ENCODE data around the gene UBQLN3. TPM values are rescaled to one million over a fixed set of nuclear protein-coding genes. Genes with fewer than 3 reads are reported as not detected.
A peak's percentile ranks its signal among the peaks of the same experiment; 100 is the strongest.

UBQLN3 gene
- total RNA-seq, 1 experiment from 2014 or later = not detected

DNA sequence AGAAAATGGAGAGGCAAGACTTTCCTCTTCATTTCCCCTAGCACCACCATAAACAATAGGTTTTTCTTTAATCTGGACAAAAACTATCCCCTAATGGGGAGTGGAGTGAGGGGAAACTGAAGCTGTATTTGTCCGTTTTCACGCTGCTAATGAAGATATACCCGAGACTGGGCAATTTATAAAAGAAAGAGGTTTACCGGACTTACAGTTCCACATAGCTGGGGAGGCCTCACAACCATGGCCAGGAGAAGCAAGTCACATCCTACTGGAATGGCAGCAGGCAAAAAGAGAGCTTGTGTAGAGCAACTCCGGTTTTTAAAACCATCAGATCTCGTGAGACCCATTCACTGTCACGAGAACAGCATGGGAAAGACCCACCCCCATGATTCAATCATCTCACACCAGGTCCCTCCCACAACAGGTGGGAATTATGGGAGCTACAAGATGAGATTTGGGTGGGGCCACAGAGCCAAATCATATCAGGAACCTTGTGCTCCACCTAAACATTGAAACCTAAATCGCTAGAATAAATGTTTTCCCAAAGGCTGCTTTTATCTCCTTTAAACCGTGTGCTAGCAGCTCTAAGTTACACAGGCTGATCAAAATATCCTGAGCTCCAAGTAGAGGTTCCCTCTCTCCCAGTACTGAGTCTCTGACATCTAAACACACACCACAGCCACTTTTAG, 4.3 kb downstream of the UBQLN3 start:
- DNase-seq (ENCODE audit: low spot score) = peak; percentile 39

DNA sequence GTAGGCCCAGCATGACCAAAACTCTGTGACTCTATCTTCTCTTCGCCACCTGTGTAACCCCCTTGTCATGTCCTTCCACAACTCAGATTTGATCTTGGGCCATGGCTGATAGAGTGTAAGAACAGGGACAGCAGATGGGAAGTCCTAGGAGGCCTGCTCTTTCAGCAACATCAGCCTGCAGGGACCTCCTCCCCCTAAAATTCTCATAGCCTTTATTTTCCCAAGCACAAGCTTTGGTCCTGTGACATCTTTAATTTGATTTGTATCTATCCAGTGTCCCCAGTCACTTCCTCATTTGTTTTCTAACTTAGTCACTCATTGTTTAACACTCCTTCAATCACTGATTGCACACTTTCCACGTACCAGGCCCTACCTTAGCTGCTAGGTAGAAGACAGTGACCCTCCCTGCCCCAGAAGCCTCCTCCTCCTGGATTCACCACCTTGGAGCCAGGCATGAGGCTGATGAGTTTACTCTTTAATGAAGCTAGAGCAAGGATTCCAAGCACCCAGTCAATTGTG, 5.3 kb downstream of the UBQLN3 start:
- no peak for DNase-seq (ENCODE audit: low spot score)

DNA sequence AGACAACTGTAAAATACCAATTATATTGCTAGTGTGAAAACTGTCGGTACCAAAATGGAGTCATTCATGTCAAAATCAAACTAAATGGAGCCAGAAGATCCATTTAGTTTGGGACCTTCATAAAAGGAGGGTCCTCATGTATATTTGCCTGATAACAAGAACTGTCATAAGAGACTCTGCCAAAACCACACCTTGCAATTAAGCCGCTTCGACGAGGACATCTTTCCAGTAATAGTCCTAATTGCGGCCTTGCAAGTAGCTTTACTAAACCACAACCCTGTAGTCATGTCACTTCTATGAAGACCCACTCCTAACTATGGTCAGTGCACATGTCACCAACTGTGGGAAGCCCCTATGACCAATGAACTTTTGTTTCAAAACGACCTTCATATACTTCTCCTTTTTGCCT, 9.4 kb downstream of the UBQLN3 start:
- DNase-seq (ENCODE audit: low spot score) = no peak

DNA sequence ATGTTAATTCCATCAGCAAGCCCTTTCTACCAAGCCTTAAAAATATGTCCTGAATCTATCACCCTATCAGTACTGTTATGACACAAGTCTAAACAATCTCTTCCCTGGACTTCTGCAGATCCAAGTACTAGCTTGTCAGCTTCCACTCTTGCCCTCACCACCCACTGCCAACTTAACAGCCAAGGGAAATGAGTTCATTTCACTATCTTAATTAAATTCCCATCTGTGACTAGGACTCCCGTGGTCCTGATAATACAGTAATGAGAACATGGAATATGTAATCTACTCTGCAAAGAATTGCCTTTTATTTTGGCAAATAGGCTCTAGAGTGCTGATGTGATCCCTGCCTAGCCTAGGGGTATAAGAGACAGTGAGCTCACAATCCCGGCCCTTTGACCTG, 10.1 kb downstream of the UBQLN3 start:
- DNase-seq (ENCODE audit: low spot score) = no peak

DNA sequence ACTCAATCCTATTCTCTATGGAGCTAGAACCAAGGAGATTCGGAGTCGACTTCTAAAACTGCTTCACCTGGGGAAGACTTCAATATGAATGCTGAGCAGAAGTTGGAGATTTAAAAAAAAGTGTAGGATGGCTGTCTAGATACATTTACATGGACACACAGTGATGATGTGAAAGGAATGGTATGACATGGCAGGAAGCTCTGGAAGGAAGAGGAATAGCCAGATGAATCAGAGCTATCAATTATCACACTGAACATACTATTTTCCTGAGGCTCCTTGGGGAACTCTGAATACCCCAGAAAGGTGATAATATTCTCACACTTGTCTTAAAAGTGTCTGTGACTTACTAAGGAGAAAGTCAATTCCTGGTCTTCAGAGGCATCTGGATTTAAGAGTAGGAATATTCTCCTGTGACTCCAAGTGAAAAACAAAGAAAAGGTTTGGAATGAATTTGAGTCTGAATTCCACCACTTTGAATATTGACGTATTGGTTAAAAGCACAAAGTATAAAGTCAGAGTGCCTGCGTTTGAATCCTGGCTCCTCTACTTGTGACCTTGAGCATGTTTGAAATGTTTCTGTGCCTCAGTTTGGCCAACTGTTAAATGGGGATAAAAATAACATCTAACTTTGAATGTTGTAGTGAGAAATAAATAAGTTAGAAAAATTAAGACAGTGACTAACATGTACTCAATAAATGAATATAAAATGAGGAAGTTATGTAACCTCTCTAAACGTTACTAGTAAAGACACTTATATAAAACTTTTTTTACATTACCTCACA, 20.0 kb downstream of the UBQLN3 start:
- no peak for DNase-seq (ENCODE audit: low spot score)

DNA sequence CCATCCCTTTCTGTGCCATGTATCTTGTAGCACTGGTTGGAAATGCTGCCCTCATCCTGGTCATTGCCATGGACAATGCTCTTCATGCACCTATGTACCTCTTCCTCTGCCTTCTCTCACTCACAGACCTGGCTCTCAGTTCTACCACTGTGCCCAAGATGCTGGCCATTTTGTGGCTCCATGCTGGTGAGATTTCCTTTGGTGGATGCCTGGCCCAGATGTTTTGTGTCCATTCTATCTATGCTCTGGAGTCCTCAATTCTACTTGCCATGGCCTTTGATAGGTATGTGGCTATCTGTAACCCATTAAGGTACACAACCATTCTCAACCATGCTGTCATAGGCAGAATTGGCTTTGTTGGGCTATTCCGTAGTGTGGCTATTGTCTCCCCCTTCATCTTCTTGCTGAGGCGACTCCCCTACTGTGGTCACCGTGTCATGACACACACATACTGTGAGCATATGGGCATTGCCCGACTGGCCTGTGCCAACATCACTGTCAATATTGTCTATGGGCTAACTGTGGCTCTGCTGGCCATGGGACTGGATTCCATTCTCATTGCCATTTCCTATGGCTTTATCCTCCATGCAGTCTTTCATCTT, 20.9 kb downstream of the UBQLN3 start:
- DNase-seq (ENCODE audit: low spot score) = no peak

DNA sequence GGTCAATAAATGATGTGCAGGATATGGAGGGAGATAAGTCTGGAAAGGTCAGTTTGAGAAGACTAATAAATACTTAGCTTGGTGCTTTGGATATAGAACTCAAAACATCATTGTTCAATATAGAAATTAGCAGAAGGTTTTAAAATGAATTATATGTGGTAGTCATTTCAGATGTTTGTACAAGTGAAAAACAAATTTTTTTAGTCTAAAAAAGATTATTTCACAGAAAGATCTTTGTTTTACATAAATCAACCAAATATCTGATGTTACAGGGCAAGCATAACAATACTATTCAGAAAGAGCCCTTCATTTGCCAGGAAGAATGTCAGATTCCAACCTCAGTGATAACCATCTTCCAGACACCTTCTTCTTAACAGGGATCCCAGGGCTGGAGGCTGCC, 21.4 kb downstream of the UBQLN3 start, which contains the start of gene OR52D1:
TSS of gene OR52D1 (plus strand) at position 301 of the 400 bp plus-strand sequence. CDS start at position 323, 22 bp downstream.
- no peak for DNase-seq (ENCODE audit: low spot score)

DNA sequence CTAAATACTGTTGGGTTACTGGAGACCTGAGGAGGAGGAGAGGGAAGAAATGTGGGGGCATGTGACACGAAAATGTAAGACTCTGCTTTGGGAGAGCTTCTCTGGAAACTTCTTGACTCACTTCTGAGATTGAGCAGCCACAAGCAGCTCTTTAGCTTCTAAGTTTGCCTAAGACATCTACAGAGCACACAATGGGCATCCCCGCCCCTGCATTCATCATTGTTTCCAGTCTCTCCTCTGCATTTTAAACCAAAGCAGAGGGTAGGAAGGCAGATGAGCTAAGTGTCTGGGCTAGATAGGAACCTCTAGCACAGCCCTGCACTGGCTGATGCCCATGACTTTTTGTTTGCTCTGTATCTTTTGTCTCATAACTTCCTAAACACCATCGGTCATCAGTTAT, 23.3 kb downstream of the UBQLN3 start:
- no peak for DNase-seq (ENCODE audit: low spot score)

DNA sequence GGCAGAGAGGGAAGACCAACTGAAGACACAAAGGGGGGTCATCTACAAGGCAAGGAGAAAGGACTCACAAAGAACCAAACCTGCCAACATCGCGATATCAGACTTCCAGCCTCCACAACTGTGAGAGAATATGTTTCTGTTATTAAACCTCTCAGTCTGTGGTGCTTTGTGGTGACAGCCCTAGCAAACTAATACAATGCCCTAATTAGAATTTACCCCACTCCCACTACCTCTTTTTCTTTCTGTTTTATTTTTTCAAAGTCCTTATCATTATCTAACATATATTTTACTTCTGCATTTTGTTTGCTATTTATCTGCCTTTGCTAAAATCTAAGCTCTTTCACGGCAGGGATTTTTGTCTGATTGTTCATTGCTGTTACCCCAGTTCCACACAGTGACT, 23.8 kb downstream of the UBQLN3 start:
- no peak for DNase-seq (ENCODE audit: low spot score)

DNA sequence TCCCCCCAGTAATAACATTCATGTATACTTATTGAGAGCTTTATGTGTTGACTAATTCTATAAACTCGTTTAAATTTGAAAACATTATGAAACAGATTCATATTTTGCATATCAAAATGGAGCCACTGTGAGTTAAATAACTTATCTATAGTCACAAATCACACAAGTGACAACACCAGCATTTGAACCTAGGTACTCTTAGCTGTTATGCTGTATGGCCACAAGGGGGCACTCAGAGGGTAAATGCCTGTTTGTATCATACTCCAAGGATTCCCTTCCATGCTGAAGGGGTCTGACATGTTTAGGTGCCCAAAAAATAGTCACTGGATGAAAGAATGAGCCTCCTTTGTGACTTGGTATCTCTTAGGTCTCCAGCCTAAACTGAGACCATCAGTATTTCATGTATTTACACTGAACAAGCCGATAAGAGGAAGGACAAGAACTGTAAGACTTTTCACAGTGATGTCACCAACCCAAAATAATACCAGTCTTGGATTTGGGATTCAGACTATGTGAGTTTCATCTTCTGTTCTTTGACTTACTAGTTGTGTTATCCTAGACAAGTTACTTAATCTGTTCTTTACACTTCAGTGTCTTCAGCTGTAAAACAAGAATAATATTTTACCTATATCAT, 33.5 kb downstream of the UBQLN3 start:
- peak; percentile 40 for DNase-seq (ENCODE audit: low spot score)

DNA sequence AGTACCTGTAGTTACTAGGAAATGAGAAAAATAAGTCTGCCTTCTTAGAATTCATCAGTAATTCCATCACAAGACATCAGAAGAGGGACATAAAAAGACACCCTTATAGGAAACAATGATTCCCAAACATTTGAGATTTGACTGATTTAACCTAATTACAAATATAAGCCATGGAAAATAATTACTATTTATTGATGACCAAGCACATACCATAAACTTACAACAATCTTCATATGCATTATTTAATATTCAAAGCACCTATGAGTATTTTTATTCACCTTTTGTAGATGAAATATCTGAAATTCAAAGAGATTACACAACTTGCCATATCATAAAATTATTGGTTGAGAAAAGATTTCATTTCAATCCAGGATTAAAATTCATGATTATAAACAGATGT, 35.8 kb downstream of the UBQLN3 start:
- no peak for DNase-seq (ENCODE audit: low spot score)

DNA sequence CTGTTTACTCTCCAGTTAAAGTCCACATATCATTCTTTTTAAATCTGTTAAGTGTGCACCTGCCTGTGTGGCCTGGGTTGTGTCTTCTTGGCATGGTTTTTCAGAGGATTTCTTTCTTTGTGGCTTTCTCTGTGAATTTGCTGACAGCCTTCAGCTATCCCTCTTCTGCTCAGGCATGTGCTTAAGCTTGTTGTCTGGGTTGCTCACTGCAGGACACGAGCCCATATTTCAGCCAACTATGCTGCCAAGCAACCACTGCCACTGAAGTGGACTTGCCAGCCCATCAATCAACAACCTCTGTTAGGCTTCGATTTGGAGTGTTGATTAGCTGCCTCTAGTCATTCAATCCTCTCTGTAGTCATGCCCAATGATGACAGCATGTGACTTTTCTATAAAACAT, 42.2 kb downstream of the UBQLN3 start:
- DNase-seq (ENCODE audit: low spot score) = no peak

DNA sequence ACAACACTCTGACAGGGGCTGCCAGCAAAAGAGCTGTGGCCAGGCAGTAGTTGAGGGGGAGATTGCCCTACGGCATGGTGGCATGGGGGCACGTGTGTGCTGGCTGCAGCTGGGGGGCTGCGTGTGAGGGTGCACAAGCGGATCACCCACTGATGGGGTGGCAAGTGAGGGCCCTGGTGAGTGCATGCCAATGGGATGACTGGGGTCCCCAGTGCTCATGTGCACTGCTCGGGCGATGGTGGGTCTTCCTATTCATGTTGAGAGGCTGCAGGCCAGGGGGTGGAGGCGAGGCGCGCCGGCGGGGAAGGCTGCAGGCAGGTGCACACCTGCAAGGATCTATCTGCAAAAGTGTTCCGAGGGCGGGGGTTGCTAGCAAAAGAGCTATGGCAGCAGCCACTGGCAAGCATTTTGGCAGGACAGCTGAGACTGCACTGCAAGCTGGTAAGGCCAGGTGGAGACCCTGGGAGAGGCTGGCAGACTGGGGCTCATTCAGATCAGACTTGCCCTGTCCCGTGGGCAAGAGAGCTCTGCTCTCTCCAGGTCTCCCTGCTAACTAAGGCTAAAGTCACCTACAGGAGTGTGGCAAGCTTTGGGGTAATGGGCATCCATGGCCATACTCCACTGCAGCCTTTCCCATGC, 48.7 kb downstream of the UBQLN3 start:
- DNase-seq (ENCODE audit: low spot score) = no peak

Other genes with a start within 250 kb of the UBQLN3 start
- 28.6 and 32.7 TPM in 2 replicates for gene HBE1, start 240.0 kb downstream of the UBQLN3 start, total RNA-seq (2014; rRNA removed; shearing (Covaris generic))
- gene OR51B4, start 208.0 kb downstream of the UBQLN3 start, total RNA-seq (2014; rRNA removed; shearing (Covaris generic)) = 1.1 and 6.9 TPM in 2 replicates
- not detected in 2 replicates for gene OR51B2, start 185.7 kb downstream of the UBQLN3 start, total RNA-seq (2014; rRNA removed; shearing (Covaris generic))
- gene OR51B5, start 166.4 kb downstream of the UBQLN3 start, total RNA-seq (2014; rRNA removed; shearing (Covaris generic)) = 28.2 and 31.4 TPM in 2 replicates
- not detected in 2 replicates for gene OR51B6, start 158.4 kb downstream of the UBQLN3 start, total RNA-seq (2014; rRNA removed; shearing (Covaris generic))
- not detected in 2 replicates for gene OR51M1, start 126.1 kb downstream of the UBQLN3 start, total RNA-seq (2014; rRNA removed; shearing (Covaris generic))
- gene OR51Q1, start 87.8 kb downstream of the UBQLN3 start, total RNA-seq (2014; rRNA removed; shearing (Covaris generic)) = not detected in 2 replicates
- gene OR51I1, start 68.4 kb downstream of the UBQLN3 start, total RNA-seq (2014; rRNA removed; shearing (Covaris generic)) = 0.45 TPM in 1 of 2 replicates, not detected in the other
- not detected in 2 replicates for gene OR51I2, start 60.6 kb downstream of the UBQLN3 start, total RNA-seq (2014; rRNA removed; shearing (Covaris generic))
- gene OR52D1, start 21.3 kb downstream of the UBQLN3 start, total RNA-seq (2014; rRNA removed; shearing (Covaris generic)) = not detected in 2 replicates
- not detected in 2 replicates for gene UBQLNL, start 6.7 kb upstream of the UBQLN3 start, total RNA-seq (2014; rRNA removed; shearing (Covaris generic))
- not detected in 2 replicates for gene OR52H1, start 38.6 kb upstream of the UBQLN3 start, total RNA-seq (2014; rRNA removed; shearing (Covaris generic))
- gene OR52B6, start 70.9 kb upstream of the UBQLN3 start, total RNA-seq (2014; rRNA removed; shearing (Covaris generic)) = not detected in 2 replicates
- gene TRIM6, start 86.7 kb upstream of the UBQLN3 start, total RNA-seq (2014; rRNA removed; shearing (Covaris generic)) = 6.4 and 11.2 TPM in 2 replicates
- gene TRIM34, start 115.0 kb upstream of the UBQLN3 start, total RNA-seq (2014; rRNA removed; shearing (Covaris generic)) = 14.4 and 19.1 TPM in 2 replicates
- gene TRIM5, start 175.1 kb upstream of the UBQLN3 start, total RNA-seq (2014; rRNA removed; shearing (Covaris generic)) = 36.5 and 38.1 TPM in 2 replicates
- gene TRIM22, start 179.8 kb upstream of the UBQLN3 start, total RNA-seq (2014; rRNA removed; shearing (Covaris generic)) = 62.8 and 69.6 TPM in 2 replicates
- not detected in 2 replicates for gene OR56B1, start 226.5 kb upstream of the UBQLN3 start, total RNA-seq (2014; rRNA removed; shearing (Covaris generic))
- gene OR52N4, start 244.3 kb upstream of the UBQLN3 start, total RNA-seq (2014; rRNA removed; shearing (Covaris generic)) = not detected in 2 replicates

Measured in H4 (cell line).